WTC11 (cell line): Measurements from ENCODE around the gene SPATA24. TPM values are rescaled to one million over a fixed set of nuclear protein-coding genes. Genes with fewer than 3 reads are reported as not detected.

Experiments
- ATAC-seq: fragments of 200-7000 bp; cut with Tn5 transposase; 2 replicates; pipeline ENCODE4 v1.10.0; 2021; ENCODE audit warnings: mild to moderate bottlenecking, moderate library complexity
- CTCF ChIA-PET: fragments of 300-600 bp; sonication (Branson Sonifier 250); formaldehyde crosslinking; loops from one replicate; lab custom pipeline; 2021; ENCODE audit warnings: antibody characterized with exemption; lab: Charles Lee
- POLR2A ChIA-PET: fragments of 350-600 bp; sonication (Branson Sonifier 250); formaldehyde crosslinking; loops from one replicate; lab custom pipeline; 2021; ENCODE audit warnings: antibody characterized with exemption; lab: Charles Lee
- DNase-seq: peaks from one replicate; pipeline ENCODE4 v3.0.0; 2021; ENCODE audit warnings: low spot score
- H3K27ac Mint-ChIP-seq: 2 replicates; pipeline ENCODE4 v1.8.0; 2021; ENCODE audit warnings: mixed read lengths
- H3K27me3 Mint-ChIP-seq: 2 replicates; pipeline ENCODE4 v1.8.0; 2021; ENCODE audit warnings: low read depth, mild to moderate bottlenecking, moderate library complexity, mixed read lengths
- H3K36me3 Mint-ChIP-seq: 2 replicates; pipeline ENCODE4 v1.8.0; 2021; ENCODE audit warnings: mixed read lengths
- H3K4me1 Mint-ChIP-seq: 2 replicates; pipeline ENCODE4 v1.8.0; 2022; ENCODE audit warnings: mixed read lengths
- H3K4me3 Mint-ChIP-seq: 2 replicates; pipeline ENCODE4 v1.8.0; 2021; ENCODE audit warnings: mild to moderate bottlenecking, moderate library complexity, mixed read lengths
- H3K9me3 Mint-ChIP-seq: 2 replicates; pipeline ENCODE4 v1.8.0; 2021; ENCODE audit warnings: mixed read lengths
- GTF2I ChIP-seq: fragments of 250-450 bp; sonication (Bioruptor Pico); conservative IDR thresholded peaks from 2 replicates; pipeline ENCODE4 v1.4.0; 2021; ENCODE audit warnings: mild to moderate bottlenecking
- NR1H2 ChIP-seq: sonication (generic); formaldehyde crosslinking; IDR thresholded peaks from 2 replicates; pipeline ENCODE4 v1.9.0; 2021; ENCODE audit warnings: mild to moderate bottlenecking, moderate library complexity, missing genetic modification reagents
- NR2C2 ChIP-seq: sonication (generic); formaldehyde crosslinking; IDR thresholded peaks from 2 replicates; pipeline ENCODE4 v1.8.0; 2022; ENCODE audit warnings: mild to moderate bottlenecking, missing genetic modification reagents
- ZNF317 ChIP-seq: sonication (generic); formaldehyde crosslinking; IDR thresholded peaks from 2 replicates; pipeline ENCODE4 v1.8.1; 2023; ENCODE audit warnings: low read depth, mild to moderate bottlenecking, moderate library complexity, missing genetic modification reagents, borderline replicate concordance
- total RNA-seq: library from RNA; stranded (reverse); gene quantifications from 3 replicates; pipeline ENCODE4 v1.2.3, GENCODE V29; 2021
- TF ChIP-seq, protein P1 (sequence below): sonication (generic); formaldehyde crosslinking; IDR thresholded peaks from 2 replicates; pipeline ENCODE4 v1.8.0; 2022; ENCODE audit warnings: mild to moderate bottlenecking, missing genetic modification reagents
- TF ChIP-seq, protein P2 (sequence below): sonication (generic); formaldehyde crosslinking; IDR thresholded peaks from 2 replicates; pipeline ENCODE4 v1.8.1; 2023; ENCODE audit warnings: mild to moderate bottlenecking, missing genetic modification reagents
- TF ChIP-seq, protein P3 (sequence below): sonication (generic); formaldehyde crosslinking; IDR thresholded peaks from 2 replicates; pipeline ENCODE4 v1.8.0; 2023; ENCODE audit warnings: missing genetic modification reagents
- TF ChIP-seq, protein P4 (sequence below): sonication (generic); formaldehyde crosslinking; IDR thresholded peaks from 2 replicates; pipeline ENCODE4 v1.8.0; 2022; ENCODE audit warnings: mild to moderate bottlenecking, missing genetic modification reagents
- TF ChIP-seq, protein P5 (sequence below): sonication (generic); formaldehyde crosslinking; conservative IDR thresholded peaks from 2 replicates; pipeline ENCODE4 v1.8.1; 2023; ENCODE audit warnings: mild to moderate bottlenecking, low read depth, missing genetic modification reagents, moderate library complexity
- TF ChIP-seq, protein P6 (sequence below): fragments of 250-450 bp; sonication (Bioruptor Pico); IDR thresholded peaks from 2 replicates; pipeline ENCODE4 v1.9.0; 2021; ENCODE audit warnings: mild to moderate bottlenecking
- TF ChIP-seq, protein P7 (sequence below): sonication (generic); formaldehyde crosslinking; IDR thresholded peaks from 2 replicates; pipeline ENCODE4 v1.8.1; 2023; ENCODE audit warnings: mild to moderate bottlenecking, moderate library complexity, missing genetic modification reagents
- TF ChIP-seq, protein P8 (sequence below): fragments of 200-600 bp; IDR thresholded peaks from 2 replicates; pipeline ENCODE4 v1.8.0; 2022; ENCODE audit warnings: antibody characterized with exemption

The SPATA24 gene
- total RNA-seq, 1 experiment from 2014 or later, result 13.2 TPM

DNA sequence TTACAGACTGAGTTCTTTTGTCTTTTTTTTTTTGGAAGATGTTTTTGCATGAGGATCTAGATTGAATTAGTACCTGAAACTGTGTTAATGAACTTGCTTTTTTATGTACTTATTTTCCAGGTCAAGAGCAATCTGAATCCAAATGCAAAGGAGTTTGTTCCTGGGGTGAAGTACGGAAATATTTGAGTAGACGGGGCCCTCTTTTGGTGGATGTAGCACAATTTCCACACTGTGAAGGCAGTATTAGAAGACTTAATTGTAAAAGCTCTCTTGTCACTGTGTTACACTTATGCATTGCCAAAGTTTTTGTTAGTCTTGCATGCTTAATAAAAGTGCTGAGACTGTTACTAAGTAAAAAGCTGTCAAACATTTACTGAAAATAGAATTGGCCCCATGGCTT lies 35.3 kb downstream of the SPATA24 start:
- Mint-ChIP-seq H3K27ac (no peak overlapping the region; the same call in 1 of the 2 replicates), H3K4me1 (no peaks in the 10 kb centered on the region), H3K27me3 (no peaks in the 10 kb centered on the region), H3K36me3 (peaks cover 59% of the 10 kb centered on the region), H3K4me3 (no peak overlapping the region), H3K9me3 (no peaks in the 10 kb centered on the region)
- ChIA-PET POLR2A (interaction anchor here (0.5 kb wide), 1 partner anchor 573 kb away, joined by 3 read pairs; no protein-coding TSS in a partner anchor), CTCF (interaction anchor here (0.9 to 1.7 kb wide), 6 partner anchors 22 to 92 kb away, joined by 3 to 5 read pairs (median 4); partner anchors contain the start of gene PAIP2)
- DNase-seq, result no peak
- TF ChIP-seq, protein P1, sequence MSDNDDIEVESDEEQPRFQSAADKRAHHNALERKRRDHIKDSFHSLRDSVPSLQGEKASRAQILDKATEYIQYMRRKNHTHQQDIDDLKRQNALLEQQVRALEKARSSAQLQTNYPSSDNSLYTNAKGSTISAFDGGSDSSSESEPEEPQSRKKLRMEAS (CRISPR knock-in tag), result no peak
- TF ChIP-seq, protein P2, sequence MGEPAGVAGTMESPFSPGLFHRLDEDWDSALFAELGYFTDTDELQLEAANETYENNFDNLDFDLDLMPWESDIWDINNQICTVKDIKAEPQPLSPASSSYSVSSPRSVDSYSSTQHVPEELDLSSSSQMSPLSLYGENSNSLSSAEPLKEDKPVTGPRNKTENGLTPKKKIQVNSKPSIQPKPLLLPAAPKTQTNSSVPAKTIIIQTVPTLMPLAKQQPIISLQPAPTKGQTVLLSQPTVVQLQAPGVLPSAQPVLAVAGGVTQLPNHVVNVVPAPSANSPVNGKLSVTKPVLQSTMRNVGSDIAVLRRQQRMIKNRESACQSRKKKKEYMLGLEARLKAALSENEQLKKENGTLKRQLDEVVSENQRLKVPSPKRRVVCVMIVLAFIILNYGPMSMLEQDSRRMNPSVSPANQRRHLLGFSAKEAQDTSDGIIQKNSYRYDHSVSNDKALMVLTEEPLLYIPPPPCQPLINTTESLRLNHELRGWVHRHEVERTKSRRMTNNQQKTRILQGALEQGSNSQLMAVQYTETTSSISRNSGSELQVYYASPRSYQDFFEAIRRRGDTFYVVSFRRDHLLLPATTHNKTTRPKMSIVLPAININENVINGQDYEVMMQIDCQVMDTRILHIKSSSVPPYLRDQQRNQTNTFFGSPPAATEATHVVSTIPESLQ, result no peak
- TF ChIP-seq GTF2I (CRISPR knock-in tag), result no peak
- TF ChIP-seq NR1H2, result no peak
- TF ChIP-seq, protein P3, sequence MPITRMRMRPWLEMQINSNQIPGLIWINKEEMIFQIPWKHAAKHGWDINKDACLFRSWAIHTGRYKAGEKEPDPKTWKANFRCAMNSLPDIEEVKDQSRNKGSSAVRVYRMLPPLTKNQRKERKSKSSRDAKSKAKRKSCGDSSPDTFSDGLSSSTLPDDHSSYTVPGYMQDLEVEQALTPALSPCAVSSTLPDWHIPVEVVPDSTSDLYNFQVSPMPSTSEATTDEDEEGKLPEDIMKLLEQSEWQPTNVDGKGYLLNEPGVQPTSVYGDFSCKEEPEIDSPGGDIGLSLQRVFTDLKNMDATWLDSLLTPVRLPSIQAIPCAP (CRISPR knock-in tag), result no peak
- TF ChIP-seq, protein P4, sequence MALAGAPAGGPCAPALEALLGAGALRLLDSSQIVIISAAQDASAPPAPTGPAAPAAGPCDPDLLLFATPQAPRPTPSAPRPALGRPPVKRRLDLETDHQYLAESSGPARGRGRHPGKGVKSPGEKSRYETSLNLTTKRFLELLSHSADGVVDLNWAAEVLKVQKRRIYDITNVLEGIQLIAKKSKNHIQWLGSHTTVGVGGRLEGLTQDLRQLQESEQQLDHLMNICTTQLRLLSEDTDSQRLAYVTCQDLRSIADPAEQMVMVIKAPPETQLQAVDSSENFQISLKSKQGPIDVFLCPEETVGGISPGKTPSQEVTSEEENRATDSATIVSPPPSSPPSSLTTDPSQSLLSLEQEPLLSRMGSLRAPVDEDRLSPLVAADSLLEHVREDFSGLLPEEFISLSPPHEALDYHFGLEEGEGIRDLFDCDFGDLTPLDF (CRISPR knock-in tag), result no peak
- no peak for TF ChIP-seq ZNF317 (CRISPR knock-in tag)
- TF ChIP-seq, protein P5, sequence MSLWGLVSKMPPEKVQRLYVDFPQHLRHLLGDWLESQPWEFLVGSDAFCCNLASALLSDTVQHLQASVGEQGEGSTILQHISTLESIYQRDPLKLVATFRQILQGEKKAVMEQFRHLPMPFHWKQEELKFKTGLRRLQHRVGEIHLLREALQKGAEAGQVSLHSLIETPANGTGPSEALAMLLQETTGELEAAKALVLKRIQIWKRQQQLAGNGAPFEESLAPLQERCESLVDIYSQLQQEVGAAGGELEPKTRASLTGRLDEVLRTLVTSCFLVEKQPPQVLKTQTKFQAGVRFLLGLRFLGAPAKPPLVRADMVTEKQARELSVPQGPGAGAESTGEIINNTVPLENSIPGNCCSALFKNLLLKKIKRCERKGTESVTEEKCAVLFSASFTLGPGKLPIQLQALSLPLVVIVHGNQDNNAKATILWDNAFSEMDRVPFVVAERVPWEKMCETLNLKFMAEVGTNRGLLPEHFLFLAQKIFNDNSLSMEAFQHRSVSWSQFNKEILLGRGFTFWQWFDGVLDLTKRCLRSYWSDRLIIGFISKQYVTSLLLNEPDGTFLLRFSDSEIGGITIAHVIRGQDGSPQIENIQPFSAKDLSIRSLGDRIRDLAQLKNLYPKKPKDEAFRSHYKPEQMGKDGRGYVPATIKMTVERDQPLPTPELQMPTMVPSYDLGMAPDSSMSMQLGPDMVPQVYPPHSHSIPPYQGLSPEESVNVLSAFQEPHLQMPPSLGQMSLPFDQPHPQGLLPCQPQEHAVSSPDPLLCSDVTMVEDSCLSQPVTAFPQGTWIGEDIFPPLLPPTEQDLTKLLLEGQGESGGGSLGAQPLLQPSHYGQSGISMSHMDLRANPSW, result no peak
- no peak for ATAC-seq

DNA sequence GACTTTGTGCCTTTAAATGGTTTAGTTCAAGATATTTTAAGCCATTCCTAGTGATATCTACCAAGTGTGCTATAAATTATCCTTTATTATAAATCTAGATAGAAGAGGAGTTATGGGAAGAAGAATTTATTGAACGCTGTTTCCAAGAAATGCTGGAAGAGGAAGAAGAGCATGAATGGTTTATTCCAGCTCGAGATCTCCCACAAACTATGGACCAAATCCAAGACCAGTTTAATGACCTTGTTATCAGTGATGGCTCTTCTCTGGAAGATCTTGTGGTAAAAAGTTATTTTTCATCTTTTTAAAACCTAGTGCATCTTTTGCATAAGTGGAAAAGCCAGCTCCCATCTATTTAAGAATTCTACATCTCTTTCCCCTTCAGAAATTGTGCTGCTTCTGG lies 39.4 kb downstream of the SPATA24 start:
- no peak for ATAC-seq
- TF ChIP-seq, protein P6, sequence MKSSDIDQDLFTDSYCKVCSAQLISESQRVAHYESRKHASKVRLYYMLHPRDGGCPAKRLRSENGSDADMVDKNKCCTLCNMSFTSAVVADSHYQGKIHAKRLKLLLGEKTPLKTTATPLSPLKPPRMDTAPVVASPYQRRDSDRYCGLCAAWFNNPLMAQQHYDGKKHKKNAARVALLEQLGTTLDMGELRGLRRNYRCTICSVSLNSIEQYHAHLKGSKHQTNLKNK, result no peak
- TF ChIP-seq, protein P7, sequence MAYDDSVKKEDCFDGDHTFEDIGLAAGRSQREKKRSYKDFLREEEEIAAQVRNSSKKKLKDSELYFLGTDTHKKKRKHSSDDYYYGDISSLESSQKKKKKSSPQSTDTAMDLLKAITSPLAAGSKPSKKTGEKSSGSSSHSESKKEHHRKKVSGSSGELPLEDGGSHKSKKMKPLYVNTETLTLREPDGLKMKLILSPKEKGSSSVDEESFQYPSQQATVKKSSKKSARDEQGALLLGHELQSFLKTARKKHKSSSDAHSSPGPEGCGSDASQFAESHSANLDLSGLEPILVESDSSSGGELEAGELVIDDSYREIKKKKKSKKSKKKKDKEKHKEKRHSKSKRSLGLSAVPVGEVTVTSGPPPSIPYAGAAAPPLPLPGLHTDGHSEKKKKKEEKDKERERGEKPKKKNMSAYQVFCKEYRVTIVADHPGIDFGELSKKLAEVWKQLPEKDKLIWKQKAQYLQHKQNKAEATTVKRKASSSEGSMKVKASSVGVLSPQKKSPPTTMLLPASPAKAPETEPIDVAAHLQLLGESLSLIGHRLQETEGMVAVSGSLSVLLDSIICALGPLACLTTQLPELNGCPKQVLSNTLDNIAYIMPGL (CRISPR knock-in tag), result no peak
- TF ChIP-seq, protein P8, sequence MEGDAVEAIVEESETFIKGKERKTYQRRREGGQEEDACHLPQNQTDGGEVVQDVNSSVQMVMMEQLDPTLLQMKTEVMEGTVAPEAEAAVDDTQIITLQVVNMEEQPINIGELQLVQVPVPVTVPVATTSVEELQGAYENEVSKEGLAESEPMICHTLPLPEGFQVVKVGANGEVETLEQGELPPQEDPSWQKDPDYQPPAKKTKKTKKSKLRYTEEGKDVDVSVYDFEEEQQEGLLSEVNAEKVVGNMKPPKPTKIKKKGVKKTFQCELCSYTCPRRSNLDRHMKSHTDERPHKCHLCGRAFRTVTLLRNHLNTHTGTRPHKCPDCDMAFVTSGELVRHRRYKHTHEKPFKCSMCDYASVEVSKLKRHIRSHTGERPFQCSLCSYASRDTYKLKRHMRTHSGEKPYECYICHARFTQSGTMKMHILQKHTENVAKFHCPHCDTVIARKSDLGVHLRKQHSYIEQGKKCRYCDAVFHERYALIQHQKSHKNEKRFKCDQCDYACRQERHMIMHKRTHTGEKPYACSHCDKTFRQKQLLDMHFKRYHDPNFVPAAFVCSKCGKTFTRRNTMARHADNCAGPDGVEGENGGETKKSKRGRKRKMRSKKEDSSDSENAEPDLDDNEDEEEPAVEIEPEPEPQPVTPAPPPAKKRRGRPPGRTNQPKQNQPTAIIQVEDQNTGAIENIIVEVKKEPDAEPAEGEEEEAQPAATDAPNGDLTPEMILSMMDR, result no peak
- no peak for TF ChIP-seq GTF2I (CRISPR knock-in tag)
- no peak for TF ChIP-seq NR2C2 (CRISPR knock-in tag)
- TF ChIP-seq, all 79 proteins: peak for 0
- Mint-ChIP-seq H3K27ac (no peak overlapping the region), H3K27me3 (no peaks in the 10 kb centered on the region), H3K4me1 (no peaks in the 10 kb centered on the region), H3K4me3 (no peak overlapping the region), H3K9me3 (no peaks in the 10 kb centered on the region), H3K36me3 (peaks cover 55% of the 10 kb centered on the region)
- ChIA-PET CTCF (no interaction called here), POLR2A (interaction anchor here (0.5 to 0.6 kb wide), 2 partner anchors 12 to 40 kb away, joined by 3 to 4 read pairs; no protein-coding TSS in a partner anchor)
- DNase-seq, result no peak
